Measurements from ENCODE around the gene SLC9B1.
A peak's percentile ranks its signal among the peaks of the same experiment; 100 is the strongest.
"Not testable (repeated sequence)": the region's sequence is repeated elsewhere in the genome, so short reads cannot be mapped to it uniquely, and the experiment has no call there.

The SLC9B1 gene

GRCh38 chr4:103010804-103011203 is 8.7 kb downstream of the SLC9B1 start:
- no peak for DNase-seq

DNA sequence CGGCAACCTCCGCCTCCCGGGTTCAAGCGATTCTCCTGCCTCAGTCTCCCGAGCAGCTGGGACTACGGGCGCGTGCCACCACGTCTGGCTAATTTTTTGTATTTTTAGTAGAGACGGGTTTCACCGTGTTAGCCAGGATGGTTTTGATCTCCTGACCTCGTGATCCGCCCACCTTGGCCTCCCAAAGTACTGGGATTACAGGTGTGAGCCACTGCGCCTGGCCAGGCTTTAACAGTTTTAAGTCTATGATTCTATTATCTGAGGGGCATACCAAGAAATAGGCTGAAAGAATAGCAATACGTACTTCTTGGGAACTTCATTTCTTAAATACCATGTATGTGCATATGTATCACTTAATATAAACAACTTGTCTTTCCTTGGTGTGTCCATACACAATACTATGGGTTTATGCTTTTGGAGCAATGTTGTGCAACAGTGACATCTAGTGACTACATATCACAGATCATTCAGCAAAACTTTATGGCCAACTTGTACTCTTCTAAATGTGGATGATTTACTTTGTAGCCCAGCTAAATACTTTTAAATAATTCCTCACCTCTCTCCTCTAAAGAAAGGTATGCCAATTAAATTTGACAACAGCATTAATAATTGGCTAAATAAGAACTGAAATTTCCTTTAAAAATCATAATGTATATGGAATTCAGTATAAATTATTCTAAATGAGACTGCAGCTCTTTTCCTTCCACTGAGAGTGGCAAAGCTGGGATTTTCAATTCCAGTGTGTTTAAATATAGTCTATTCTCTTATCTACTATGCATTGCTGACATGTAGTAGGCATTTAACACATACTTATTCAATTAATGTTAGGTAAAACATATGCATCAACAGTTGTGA is 10.4 kb downstream of the SLC9B1 start:
- DNase-seq = peak; percentile 71

DNA sequence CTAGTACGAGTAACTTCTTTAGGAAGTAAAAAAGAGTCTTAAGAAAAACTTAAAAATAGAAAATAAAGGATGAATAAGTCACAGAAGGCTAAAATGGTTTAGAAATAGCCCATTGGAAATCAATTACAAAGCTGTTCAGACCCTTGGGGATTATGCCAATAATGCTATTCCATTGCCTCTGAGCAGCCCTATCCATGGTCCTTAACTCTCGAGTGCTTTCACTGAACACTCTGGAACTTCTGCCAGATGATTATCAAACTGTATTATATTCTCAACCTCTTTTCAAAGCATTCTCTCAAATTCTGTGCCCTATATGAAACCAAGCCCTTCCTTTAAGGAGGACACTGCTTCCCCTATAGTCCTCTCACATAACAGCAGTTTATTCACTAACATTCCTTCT is 17.0 kb downstream of the SLC9B1 start:
- DNase-seq = no peak

- peak; percentile 12 for DNase-seq
These were observed 24.7 kb downstream of the SLC9B1 start for GRCh38 chr4:102994803-102995202.

- peak; percentile 17 for DNase-seq
These were observed 25.5 kb downstream of the SLC9B1 start for GRCh38 chr4:102993985-102994384.

DNA sequence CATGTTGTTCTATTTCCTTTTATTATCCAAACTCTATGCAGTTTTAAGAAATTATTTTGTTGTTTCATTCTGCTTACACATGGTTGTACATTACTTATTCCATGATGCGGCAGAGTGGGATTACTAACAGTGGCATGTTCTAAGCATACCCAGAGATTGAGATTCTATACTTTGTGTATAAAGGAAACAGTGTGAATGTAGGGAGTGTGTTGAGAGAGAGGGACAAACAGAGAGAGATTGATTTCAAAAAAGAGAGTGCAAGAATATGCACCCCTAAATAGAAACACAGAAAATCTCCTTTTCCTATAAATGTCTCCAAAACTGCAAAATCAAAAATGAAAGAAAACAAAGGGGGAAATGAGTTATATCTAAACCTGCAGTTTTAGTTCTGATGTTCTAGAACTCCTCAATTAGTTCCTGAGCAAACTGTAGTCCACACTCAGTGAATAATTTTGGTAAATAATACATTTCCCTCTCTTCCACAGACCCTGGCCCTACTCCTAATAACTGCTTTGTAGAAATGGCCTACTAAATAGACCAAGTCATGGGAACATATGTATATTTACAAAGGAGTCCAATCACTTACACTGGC is 31.0 kb downstream of the SLC9B1 start:
- DNase-seq = peak; percentile 17

- no peak for DNase-seq
These were observed 38.5 kb downstream of the SLC9B1 start for GRCh38 chr4:102981005-102981404.

DNA sequence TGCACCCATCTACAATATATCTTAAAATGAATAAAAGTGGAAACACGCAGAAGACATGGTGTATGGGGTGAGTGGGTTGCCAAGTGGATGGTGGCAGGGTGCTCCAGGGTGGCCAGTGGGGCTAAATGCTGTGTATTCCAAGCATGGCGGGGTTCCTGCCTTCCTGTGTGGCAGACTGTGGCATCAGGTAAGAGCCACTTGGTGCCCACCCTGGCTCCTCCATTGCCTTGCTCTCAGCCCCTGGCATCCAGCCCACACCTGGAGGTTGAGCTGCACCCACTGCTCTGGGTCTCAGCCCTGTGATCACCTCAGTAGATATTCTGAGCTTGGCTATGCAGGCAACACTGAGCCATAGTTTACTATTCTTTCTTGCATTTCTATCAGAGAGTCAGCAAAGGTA is 57.7 kb downstream of the SLC9B1 start:
- not testable (repeated sequence) for DNase-seq

- no peak for DNase-seq
These were observed 60.0 kb downstream of the SLC9B1 start for GRCh38 chr4:102959496-102959895.

DNA sequence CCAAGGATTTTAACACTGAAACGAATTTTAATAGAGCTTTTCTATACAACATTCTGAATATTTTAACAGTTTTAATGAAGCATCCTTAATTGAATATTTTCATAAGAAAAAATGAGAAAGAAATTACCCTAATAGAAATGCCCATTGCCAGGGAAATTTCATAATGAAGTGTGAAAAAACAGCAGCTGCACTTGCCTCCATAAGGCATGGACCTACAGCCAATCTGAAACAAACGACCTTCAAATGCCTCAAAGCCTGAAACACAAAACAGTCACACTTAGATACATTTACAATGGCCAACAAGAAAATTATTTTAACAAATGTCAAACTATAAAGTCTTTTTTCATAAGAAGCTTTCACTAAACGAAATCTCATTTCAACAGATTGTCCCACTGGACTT is 74.4 kb downstream of the SLC9B1 start:
- no peak for DNase-seq

- not testable (repeated sequence) for DNase-seq
These were observed 81.4 kb downstream of the SLC9B1 start for GRCh38 chr4:102938063-102938462.

DNA sequence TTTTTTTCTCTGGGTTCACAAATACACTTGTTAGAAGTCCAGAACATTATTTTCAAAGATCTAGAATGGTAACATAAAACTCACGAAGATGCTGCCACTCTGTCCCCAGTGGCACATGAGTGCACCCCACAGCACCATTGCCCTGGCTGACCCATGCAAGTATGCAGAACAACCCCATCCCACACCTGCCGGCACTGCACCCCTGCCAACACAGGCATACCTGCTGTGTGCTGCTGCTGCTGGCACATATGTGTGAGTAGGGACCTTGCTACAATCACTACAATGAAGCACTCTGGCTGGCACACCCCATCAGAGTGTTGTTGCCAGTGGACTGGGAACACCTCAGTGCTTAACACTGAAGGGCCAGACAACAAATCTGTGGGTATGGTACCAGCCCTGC is 83.8 kb downstream of the SLC9B1 start:
- no peak for DNase-seq

- not testable (repeated sequence) for DNase-seq
These were observed 99.8 kb downstream of the SLC9B1 start for GRCh38 chr4:102919697-102920096.

DNA sequence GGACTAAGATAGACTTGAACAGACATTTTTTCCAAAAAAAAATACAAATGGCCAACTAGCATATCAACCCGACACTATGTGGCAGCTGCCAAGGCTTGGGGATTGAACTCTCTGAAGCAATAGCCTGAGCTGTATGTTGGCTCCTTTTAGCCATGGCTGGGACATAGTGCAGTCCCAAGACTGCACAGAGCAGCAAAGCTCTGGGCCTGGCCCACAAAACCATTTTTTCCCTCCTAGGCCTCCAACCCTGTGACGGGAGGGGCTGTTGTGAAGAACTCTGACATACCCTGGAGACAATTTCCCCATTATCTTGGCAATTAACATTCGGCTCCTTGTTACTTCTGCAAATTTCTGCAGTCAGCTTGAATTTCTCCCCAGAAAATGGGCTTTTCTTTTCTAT is 100.6 kb downstream of the SLC9B1 start:
- no peak for DNase-seq

DNA sequence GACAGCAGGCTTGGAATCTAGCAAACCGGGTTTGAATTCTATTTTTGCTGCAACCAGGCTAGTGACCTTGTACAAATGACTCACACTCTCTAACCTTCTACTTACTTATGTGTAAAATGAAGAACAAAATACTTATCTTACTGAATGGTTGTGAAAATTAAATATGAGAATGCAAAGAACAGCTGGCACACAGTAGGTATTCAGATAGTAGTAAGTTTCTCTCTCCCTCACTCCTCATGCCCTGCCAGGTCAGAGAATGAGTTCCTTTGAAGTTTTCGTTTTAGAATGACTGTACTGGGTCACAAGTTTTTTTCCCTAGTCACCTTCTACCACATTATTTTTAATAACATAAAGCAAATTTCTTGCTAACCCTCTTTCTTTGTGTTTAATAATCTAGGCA is 117.7 kb downstream of the SLC9B1 start:
- no peak for DNase-seq

DNA sequence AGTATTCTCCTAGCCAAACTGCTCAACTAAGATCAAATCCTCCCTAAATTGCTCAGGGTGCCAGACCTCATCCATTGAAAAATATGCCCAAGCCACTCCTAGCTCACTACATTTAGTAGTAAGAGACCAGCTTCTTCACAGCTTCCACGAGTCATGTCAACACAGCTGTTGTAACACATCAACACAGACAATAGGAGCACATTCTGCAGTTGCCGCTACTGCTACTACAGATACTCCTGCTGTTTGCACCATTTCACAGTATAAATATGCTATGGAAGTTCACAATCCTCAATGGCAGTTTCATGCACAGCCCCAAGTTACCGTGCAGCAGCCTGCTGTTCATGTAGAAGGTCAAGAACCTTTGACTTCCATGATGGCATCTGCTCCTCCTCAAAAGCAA is 121.9 kb downstream of the SLC9B1 start:
- DNase-seq = not testable (repeated sequence)

DNA sequence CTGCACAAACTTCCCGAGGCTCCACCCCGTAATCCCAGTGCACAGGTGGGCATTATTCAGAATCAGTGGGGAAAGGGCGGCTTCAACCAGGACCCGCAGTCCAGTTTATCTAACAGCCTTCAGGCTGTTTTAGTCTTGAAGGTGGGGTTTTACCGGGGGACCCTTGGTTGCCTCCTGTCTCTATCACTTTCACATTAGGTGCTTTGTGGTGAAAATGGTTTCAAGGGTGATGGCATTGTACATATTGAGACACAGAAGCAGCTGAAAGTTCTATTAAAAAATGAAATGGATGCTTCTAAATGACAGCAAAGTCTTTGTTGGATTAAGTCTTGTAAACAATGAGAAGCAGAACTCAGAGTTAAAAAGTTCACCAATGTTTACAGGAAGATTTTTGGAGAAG is 123.0 kb downstream of the SLC9B1 start:
- DNase-seq = not testable (repeated sequence)

DNA sequence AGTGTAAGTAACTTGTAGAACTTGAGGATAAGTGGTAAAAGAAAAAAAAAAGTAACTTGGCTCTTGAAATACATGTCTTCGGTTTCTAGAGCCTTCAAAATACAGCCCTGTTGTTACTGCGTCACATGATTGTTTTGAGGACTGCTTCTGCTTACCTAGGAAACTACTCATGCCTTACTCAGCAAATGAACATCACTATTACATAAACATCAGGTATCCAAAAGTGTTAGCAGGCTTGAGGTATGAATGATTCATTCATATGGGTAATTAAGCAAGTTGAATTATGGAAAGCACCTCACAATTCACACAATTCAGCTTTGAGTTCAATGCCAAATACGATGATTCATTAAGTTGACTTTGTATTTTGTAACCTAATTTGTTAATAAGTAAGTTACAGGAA is 129.6 kb downstream of the SLC9B1 start:
- DNase-seq = not testable (repeated sequence)

DNA sequence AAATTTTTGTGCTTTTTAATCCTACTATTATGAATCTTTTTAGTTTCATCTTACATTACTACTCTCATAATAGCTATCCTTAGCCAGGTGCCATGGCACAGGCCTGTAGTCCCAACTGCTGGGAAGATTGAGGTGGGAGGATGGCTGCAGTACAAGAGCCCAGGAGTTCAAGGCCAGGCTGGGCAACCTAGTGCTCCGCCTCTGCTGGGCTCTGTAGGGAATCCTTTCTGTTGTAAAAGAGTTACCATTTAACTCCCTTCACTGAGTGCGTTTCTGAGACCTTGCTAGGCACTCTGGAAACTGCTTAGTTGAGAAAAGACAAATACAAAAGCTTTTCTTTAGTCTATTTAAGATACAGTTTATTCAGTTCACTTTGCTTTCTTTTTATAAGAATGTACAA is 130.9 kb downstream of the SLC9B1 start:
- DNase-seq = not testable (repeated sequence)

DNA sequence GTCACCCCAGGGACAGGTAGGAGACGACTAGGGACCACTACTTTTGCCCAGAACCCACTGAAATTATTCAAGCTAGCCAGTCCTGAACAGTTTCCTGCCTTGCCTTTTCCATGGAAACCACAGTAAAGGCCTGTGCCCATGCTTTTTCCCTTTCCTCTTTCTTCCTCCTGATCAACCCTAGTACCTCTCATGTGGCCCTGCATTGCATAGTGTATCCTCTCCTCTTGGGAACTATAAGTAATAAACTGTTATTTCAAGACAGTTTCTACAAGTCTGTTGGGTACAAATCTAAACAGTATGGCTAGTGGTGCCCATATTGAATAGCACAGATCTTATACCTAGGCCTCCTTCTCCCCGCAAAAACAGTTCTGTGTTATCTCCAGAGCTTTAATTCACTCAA is 136.2 kb downstream of the SLC9B1 start:
- no peak for DNase-seq

GRCh38 chr4:102881343-102881742 is 138.2 kb downstream of the SLC9B1 start:
- no peak for DNase-seq

GRCh38 chr4:102878901-102879300 is 140.6 kb downstream of the SLC9B1 start:
- DNase-seq = peak; percentile 5

DNA sequence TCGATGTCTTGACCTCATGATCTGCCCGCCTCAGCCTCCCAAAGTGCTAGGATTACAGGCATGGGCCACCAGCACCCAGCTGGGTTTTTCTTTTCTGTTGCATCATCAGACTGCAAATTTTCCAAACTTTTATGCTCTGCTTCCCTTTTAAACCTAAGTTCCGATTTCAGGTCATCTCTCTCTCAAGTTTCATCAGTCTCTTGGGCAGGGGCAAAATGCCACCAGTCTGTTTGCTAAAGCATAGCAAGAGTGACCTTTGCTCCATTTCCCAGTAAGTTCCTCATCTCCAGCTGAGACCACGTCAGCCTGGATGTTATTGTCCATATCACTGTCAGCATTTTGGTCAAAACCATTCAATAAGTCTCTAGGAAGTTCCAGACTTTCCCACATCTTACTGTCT is 141.2 kb downstream of the SLC9B1 start:
- DNase-seq = peak; percentile 97

GRCh38 chr4:102877477-102878106 is 141.9 kb downstream of the SLC9B1 start:
- DNase-seq = not testable (repeated sequence)

Measured in inflammatory macrophage treated with lipopolysaccharide for 4 hours (primary cell).